ENCODE measurements around the gene LRRC14B.
"Not testable (repeated sequence)": the region's sequence is repeated elsewhere in the genome, so short reads cannot be mapped to it uniquely, and the experiment has no call there.

LRRC14B gene

GRCh38 chr5:241045-241669 is 49.9 kb downstream of the LRRC14B start:
- DNase-seq (ENCODE audit: low read depth in 2 of 2): not testable (repeated sequence)

DNA sequence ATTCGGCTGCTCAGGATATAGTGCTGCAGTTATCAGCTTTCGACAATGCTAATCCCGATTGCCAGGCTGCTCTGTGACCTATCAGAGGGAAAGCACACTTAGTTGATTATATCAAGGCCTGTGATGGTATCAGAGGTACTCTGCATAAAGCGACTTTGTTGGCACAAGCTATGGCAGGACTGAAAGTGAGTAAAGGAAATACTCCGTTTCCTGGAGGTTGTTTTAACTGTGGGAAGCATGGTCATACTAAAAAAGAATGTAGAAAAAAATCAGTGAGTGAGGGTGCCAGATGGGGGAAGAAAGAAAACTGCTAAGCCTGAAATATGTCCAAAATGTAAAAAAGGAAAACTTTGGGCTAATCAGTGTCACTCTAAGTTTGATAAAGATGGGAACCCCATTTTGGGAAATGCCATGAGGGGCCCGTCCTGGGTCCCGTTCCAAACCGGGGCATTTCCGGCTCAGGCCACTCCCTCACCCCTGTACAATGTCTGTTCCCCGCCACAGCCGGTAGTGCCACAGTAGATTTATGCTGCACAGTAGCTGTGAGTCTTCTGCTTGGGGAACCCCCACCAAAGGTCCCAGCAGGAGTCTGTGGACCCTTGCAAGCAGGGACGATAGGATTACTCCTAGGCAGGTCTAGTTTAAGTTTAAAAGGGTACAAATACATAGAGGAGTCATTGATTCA is 52.5 kb downstream of the LRRC14B start:
- not testable (repeated sequence) for DNase-seq (ENCODE audit: low read depth in 2 of 2)

- DNase-seq (ENCODE audit: low read depth in 2 of 2): not testable (repeated sequence)
These were observed 54.4 kb downstream of the LRRC14B start for GRCh38 chr5:245717-246116.
